ENCODE measurements around the gene NANOS2.
"Not testable (repeated sequence)": the region's sequence is repeated elsewhere in the genome, so short reads cannot be mapped to it uniquely, and the experiment has no call there.

Gene NANOS2

GRCh38 chr19:45873219-45873772 lies 41.3 kb downstream of the NANOS2 start:
- no peak for DNase-seq

DNA sequence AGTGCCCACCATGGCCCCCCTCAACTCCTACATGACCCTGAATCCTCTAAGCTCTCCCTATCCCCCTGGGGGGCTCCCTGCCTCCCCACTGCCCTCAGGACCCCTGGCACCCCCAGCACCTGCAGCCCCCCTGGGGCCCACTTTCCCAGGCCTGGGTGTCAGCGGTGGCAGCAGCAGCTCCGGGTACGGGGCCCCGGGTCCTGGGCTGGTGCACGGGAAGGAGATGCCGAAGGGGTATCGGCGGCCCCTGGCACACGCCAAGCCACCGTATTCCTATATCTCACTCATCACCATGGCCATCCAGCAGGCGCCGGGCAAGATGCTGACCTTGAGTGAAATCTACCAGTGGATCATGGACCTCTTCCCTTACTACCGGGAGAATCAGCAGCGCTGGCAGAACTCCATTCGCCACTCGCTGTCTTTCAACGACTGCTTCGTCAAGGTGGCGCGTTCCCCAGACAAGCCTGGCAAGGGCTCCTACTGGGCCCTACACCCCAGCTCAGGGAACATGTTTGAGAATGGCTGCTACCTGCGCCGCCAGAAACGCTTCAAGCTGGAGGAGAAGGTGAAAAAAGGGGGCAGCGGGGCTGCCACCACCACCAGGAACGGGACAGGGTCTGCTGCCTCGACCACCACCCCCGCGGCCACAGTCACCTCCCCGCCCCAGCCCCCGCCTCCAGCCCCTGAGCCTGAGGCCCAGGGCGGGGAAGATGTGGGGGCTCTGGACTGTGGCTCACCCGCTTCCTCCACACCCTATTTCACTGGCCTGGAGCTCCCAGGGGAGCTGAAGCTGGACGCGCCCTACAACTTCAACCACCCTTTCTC lies 42.3 kb downstream of the NANOS2 start:
- DNase-seq: no peak

GRCh38 chr19:45870798-45871197 lies 43.8 kb downstream of the NANOS2 start:
- DNase-seq: no peak

GRCh38 chr19:45867241-45867640 lies 47.3 kb downstream of the NANOS2 start:
- not testable (repeated sequence) for DNase-seq

- no peak for DNase-seq
Measured at GRCh38 chr19:45866400-45867176, 48.0 kb downstream of the NANOS2 start.

DNA sequence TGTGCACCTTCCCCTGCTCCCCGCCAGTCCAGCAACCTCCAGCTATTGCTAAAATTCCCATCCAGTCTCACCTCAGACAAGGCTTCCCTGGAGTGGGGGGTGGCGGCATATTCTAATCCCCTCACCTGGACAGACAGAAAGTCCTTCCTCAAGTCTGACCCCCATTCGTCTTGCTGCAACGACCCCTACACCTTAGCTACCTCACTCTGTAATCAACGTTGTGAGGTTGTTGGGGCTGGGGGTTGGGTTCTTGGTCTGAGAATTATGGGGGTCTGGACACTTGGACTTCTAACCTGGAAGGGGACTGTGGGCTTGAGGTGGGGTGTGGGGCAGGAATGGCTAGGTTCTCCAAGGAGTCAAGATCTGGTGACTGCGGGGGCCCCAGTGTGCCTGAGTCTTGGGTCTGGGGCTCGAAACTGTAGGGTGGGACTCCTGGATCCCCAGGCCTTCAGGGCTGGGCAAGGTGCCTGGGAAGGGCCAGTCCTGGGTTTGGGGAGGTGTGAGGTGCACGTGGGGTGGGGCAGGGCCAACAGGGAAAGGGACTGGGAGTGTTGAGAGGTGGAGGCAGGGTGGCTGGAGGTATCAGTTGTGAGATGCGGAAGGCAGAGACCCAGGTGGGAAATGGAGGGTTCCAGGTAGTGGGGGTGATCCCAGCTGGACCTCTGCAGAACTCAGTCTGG lies 49.2 kb downstream of the NANOS2 start:
- DNase-seq: no peak

GRCh38 chr19:45864629-45865082 lies 49.9 kb downstream of the NANOS2 start:
- no peak for DNase-seq

GRCh38 chr19:45863840-45864628 lies 50.5 kb downstream of the NANOS2 start, which contains the start of gene FOXA3:
FOXA3 (plus strand) TSS chr19:45864326; CDS start chr19:45864457, 131 bp downstream.
- peak; percentile 78 for DNase-seq

DNA sequence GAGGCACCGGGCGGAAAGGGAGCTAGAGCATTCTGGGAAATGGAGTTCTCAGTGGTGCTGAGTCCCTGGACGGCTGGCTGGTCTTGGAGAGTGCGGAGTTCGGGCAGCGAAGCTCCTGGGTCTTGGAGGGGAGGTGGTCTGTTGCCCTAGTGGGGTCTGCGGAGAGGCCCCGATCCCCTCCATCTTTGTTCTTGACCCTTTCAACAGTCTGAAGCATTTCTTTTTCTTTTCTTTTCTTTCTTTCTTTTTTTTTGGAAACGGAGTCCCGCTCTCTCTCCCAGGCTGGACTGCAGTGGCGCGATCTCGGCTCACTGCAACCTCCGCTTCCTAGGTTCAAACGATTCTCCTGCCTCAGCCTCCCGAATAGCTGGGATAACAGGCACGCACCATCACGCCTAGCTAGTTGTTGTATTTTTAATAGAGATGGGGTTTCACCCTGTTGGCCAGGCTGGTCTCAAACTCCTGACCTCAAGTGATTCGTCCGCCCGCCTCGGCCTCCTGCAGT lies 51.2 kb downstream of the NANOS2 start:
- DNase-seq: no peak

Measured in NCI-H82 (cell line).